ENCODE results near the gene FCRL3. TPM values are rescaled to one million over a fixed set of nuclear protein-coding genes. Genes with fewer than 3 reads are reported as not detected.

The FCRL3 gene
- total and polyA plus RNA-seq, 2 of the 8 experiments (the other 6 are each of a cell fraction or from before 2014, with no cell fraction given) = not detected

- no peak for DNase-seq (ENCODE audit: low read depth in 1 of 2, low spot score in 2 of 2)
- H3K27me3 ChIP-seq (replicated peaks in 1 of 4; ENCODE audit: control insufficient read depth in 3 of 4, extremely low read depth in 1 of 4, insufficient read depth in 3 of 4, low read length in 3 of 4) = no peaks in the 10 kb centered on the region
- no peaks in the 10 kb centered on the region for H4K20me1 ChIP-seq (replicated peaks in 1 of 2; ENCODE audit: control insufficient read depth in 1 of 2, insufficient read depth in 2 of 2, low read length in 2 of 2)
- no peak overlapping the region for H2BK12ac ChIP-seq (ENCODE audit: low read depth, low read length)
- H4K91ac ChIP-seq (replicated peaks; ENCODE audit: insufficient read length, low read length) = no peak overlapping the region
- H3K9ac ChIP-seq (replicated peaks in 1 of 4; ENCODE audit: extremely low read depth in 1 of 4, low read depth in 3 of 4, low read length in 3 of 4) = no peak overlapping the region
- H2AK5ac ChIP-seq (ENCODE audit: low read depth, low read length) = no peak overlapping the region
- FAIRE-seq = no peak
- H2AFZ ChIP-seq (ENCODE audit: low read length) = no peak overlapping the region
- H3K23ac ChIP-seq (ENCODE audit: insufficient read length) = no peak overlapping the region
- H3K27ac ChIP-seq (ENCODE audit: low read depth, low read length) = no peak overlapping the region
- TF ChIP-seq KDM1A (IDR thresholded peaks at IDR 0.05; ENCODE audit: borderline replicate concordance, low read length) (no peak), SIX5 (IDR thresholded peaks at IDR 0.05; ENCODE audit: low read depth, low read length) (no peak), RBBP5 (IDR thresholded peaks at IDR 0.05; ENCODE audit: borderline replicate concordance, low read depth, low read length) (no peak)
- H3K4me3 ChIP-seq (ENCODE audit: extremely low read depth in 1 of 4, insufficient read depth in 2 of 4, low read depth in 3 of 4, low read length in 4 of 4) = no peak overlapping the region
- no peak overlapping the region for H3K18ac ChIP-seq (ENCODE audit: extremely low read depth, low read length)
- POLR2A ChIA-PET (ENCODE audit: partially characterized antibody) = no interaction called here
- H3K79me1 ChIP-seq (ENCODE audit: low read depth, low read length) = no peaks in the 10 kb centered on the region
- no peak overlapping the region for H2BK20ac ChIP-seq (ENCODE audit: low read length)
- no peak overlapping the region for H2BK5ac ChIP-seq (ENCODE audit: low read depth, low read length)
- H2BK120ac ChIP-seq (replicated peaks; ENCODE audit: low read depth, low read length) = no peak overlapping the region
- H3K79me2 ChIP-seq (ENCODE audit: control insufficient read depth in 1 of 2, insufficient read depth in 2 of 2, low read length in 2 of 2) = no peaks in the 10 kb centered on the region
- CTCF ChIA-PET (ENCODE audit: partially characterized antibody) = no interaction called here
- H2BK15ac ChIP-seq (ENCODE audit: low read length) = no peak overlapping the region
- H3K14ac ChIP-seq (ENCODE audit: insufficient read length) = no peak overlapping the region
- no peak overlapping the region for H4K8ac ChIP-seq (ENCODE audit: extremely low read depth, insufficient read depth, low read length)
- H3K4ac ChIP-seq (replicated peaks; ENCODE audit: insufficient read length, low read depth, low read length) = no peak overlapping the region
- H3K23me2 ChIP-seq (ENCODE audit: low read depth, low read length) = no peaks in the 10 kb centered on the region
- H3K4me2 ChIP-seq (ENCODE audit: insufficient read depth in 1 of 2, low read depth in 2 of 2, low read length in 2 of 2) = no peak overlapping the region
- no peaks in the 10 kb centered on the region for H3K4me1 ChIP-seq (replicated peaks in 1 of 4; ENCODE audit: control insufficient read depth in 3 of 4, insufficient read depth in 4 of 4, low read length in 3 of 4)
- H3K9me3 ChIP-seq (ENCODE audit: insufficient read depth in 2 of 2, low read depth in 1 of 2, low read length in 1 of 2) = peaks cover 25% of the 10 kb centered on the region in 2 experiments; a peak in 3 of 4 replicates
- WGBS, 2 experiments (ENCODE audit: extremely low coverage in 1 of 2, insufficient coverage in 1 of 2, insufficient read length in 1 of 2, insufficient replicate concordance in 2 of 2, low coverage in 1 of 2, low lambda C conversion rate in 2 of 2, missing lambda C conversion rate in 1 of 2) = 100% methylated on average over 1 of the region's 1 CpG; no CpG with 5 or more reads in 1 of the 2 experiments
- H3K56ac ChIP-seq (replicated peaks; ENCODE audit: insufficient read length, low read depth, low read length) = no peak overlapping the region
- no peak overlapping the region for H4K5ac ChIP-seq (ENCODE audit: insufficient read length, low read depth, low read length)
- peaks cover 0 to 7% (median 0%) of the 10 kb centered on the region in 4 experiments; a peak in 1 of 8 replicates for H3K36me3 ChIP-seq (ENCODE audit: control insufficient read depth in 2 of 4, insufficient read depth in 4 of 4, low read length in 3 of 4)
These were observed 21.4 kb upstream of the FCRL3 start for GRCh38 chr1:157721985-157722384.
